Neural cell (in vitro differentiated cells): ENCODE measurements around the gene FOXO3. TPM values are rescaled to one million over a fixed set of nuclear protein-coding genes. Genes with fewer than 3 reads are reported as not detected.

Experiments used
- H2AFZ ChIP-seq: fragments of 200-600, 300-800 bp; sonication (generic), shearing (Covaris generic); 2 replicates; pipeline ENCODE4 v1.6.0; 2014; ENCODE audit warnings: low read depth, mild to moderate bottlenecking, antibody characterized with exemption, low read length, moderate library complexity
- H3F3A ChIP-seq: fragments of 200-600 bp; shearing (Covaris generic); 2 replicates; pipeline ENCODE4 v1.6.1; 2016; ENCODE audit warnings: mild to moderate bottlenecking, moderate library complexity, mixed read lengths, antibody characterized with exemption, low read length; ENCODE audit not compliant: insufficient read depth, poor library complexity, severe bottlenecking
- H3K27ac ChIP-seq: fragments of 200-600, 300-800 bp; sonication (generic), shearing (Covaris generic); 2 replicates; pipeline ENCODE4 v1.5.1; 2014; ENCODE audit warnings: mild to moderate bottlenecking, low read length, moderate library complexity
- H3K27me3 ChIP-seq: fragments of 300-800, 200-600 bp; sonication (generic), shearing (Covaris generic); 2 replicates; pipeline ENCODE4 v1.6.0; 2014; ENCODE audit warnings: mild to moderate bottlenecking, low read depth, low read length, moderate library complexity; ENCODE audit not compliant: insufficient read depth
- H3K36me3 ChIP-seq: fragments of 300-800, 200-600 bp; sonication (generic), shearing (Covaris generic); 2 replicates; pipeline ENCODE4 v1.5.1; 2014; ENCODE audit warnings: mild to moderate bottlenecking, antibody characterized with exemption, low read length, moderate library complexity; ENCODE audit not compliant: insufficient read depth
- H3K4me2 ChIP-seq: fragments of 300-800, 200-600 bp; sonication (generic), shearing (Covaris generic); 2 replicates; pipeline ENCODE4 v1.6.0; 2014; ENCODE audit warnings: mild to moderate bottlenecking, low read length
- H3K4me3 ChIP-seq: fragments of 300-800, 200-600 bp; sonication (generic), shearing (Covaris generic); 2 replicates; pipeline ENCODE4 v1.5.1; 2014; ENCODE audit warnings: mild to moderate bottlenecking, low read length, moderate library complexity
- H3K79me2 ChIP-seq: fragments of 200-600 bp; shearing (Covaris generic); replicated peaks from 2 replicates; pipeline ENCODE4 v1.6.0; 2014; ENCODE audit warnings: mild to moderate bottlenecking, low read length, moderate library complexity; ENCODE audit not compliant: insufficient read depth
- H3K9ac ChIP-seq: fragments of 300-800, 200-600 bp; sonication (generic), shearing (Covaris generic); 2 replicates; pipeline ENCODE4 v1.6.1; 2016; ENCODE audit warnings: mild to moderate bottlenecking, low read length, mixed read lengths
- H3K9me2 ChIP-seq: fragments of 200-600 bp; shearing (Covaris generic); 2 replicates; pipeline ENCODE4 v1.6.1; 2016; ENCODE audit warnings: mild to moderate bottlenecking, low read length, mixed read lengths; ENCODE audit not compliant: insufficient read depth
- H3K9me3 ChIP-seq: fragments of 200-600, 300-800 bp; sonication (generic), shearing (Covaris generic); 2 replicates; pipeline ENCODE4 v1.6.1; 2016; ENCODE audit warnings: mild to moderate bottlenecking, mixed run types, low read length, moderate library complexity, mixed read lengths
- H4K20me1 ChIP-seq: fragments of 200-600 bp; shearing (Covaris generic); 2 replicates; pipeline ENCODE4 v1.6.1; 2016; ENCODE audit warnings: mild to moderate bottlenecking, mixed run types; ENCODE audit not compliant: insufficient read depth
- CTCF ChIP-seq: fragments of 450-650 bp; IDR thresholded peaks from 2 replicates; pipeline ENCODE4 v1.5.1; 2014; ENCODE audit warnings: antibody characterized with exemption, mild to moderate bottlenecking, moderate library complexity; ENCODE audit not compliant: poor library complexity, severe bottlenecking
- EP300 ChIP-seq: fragments of 450-650 bp; conservative IDR thresholded peaks from 2 replicates; pipeline ENCODE4 v1.6.1; 2014; ENCODE audit warnings: antibody characterized with exemption, mild to moderate bottlenecking, moderate library complexity; ENCODE audit not compliant: poor library complexity, severe bottlenecking
- EZH2 ChIP-seq: fragments of 200-600, 300-800 bp; shearing (Covaris generic), sonication (generic); IDR thresholded peaks from 2 replicates; pipeline ENCODE4 v1.6.1; 2014; ENCODE audit warnings: antibody characterized with exemption, low read length, borderline replicate concordance, mild to moderate bottlenecking; ENCODE audit not compliant: insufficient read depth, poor library complexity, severe bottlenecking
- MXI1 ChIP-seq: fragments of 450-650 bp; conservative IDR thresholded peaks from 2 replicates; pipeline ENCODE4 v1.6.1; 2014; ENCODE audit warnings: antibody characterized with exemption, mild to moderate bottlenecking; ENCODE audit not compliant: poor library complexity, severe bottlenecking
- POLR2AphosphoS5 ChIP-seq: IDR thresholded peaks from 2 replicates; pipeline ENCODE4 v1.6.1; 2012
- RAD21 ChIP-seq: fragments of 450-650 bp; conservative IDR thresholded peaks from 2 replicates; pipeline ENCODE4 v1.6.1; 2014; ENCODE audit warnings: antibody characterized with exemption, mild to moderate bottlenecking, moderate library complexity
- REST ChIP-seq: IDR thresholded peaks from 2 replicates; pipeline ENCODE4 v1.6.1; 2012; ENCODE audit warnings: borderline replicate concordance
- SMC3 ChIP-seq: fragments of 450-650 bp; conservative IDR thresholded peaks from 2 replicates; pipeline ENCODE4 v1.6.1; 2014; ENCODE audit warnings: antibody characterized with exemption, mild to moderate bottlenecking, moderate library complexity; ENCODE audit not compliant: poor library complexity
- TAF1 ChIP-seq: IDR thresholded peaks from 2 replicates; pipeline ENCODE4 v1.6.1; 2012; ENCODE audit warnings: low read depth
- polyA plus RNA-seq: library from polyadenylated mRNA; depleted of rRNA; stranded (reverse); fragments of >200 nt; gene quantifications from 2 replicates; pipeline ENCODE4 v1.2.3, GENCODE V29; 2014

The FOXO3 gene
- polyA plus RNA-seq, 1 donor from 2014 or later = 21.3 TPM

GRCh38 chr6:108671175-108671574 lies 110.5 kb downstream of the FOXO3 start:
- Histone ChIP-seq H4K20me1 (no peaks in the 10 kb centered on the region), H2AFZ (no peak overlapping the region), H3K36me3 (no peaks in the 10 kb centered on the region), H3K79me2 (peaks cover 12% of the 10 kb centered on the region), H3K4me3 (no peak overlapping the region), H3K27ac (no peak overlapping the region), H3K9me2 (no peaks in the 10 kb centered on the region), H3F3A (no peaks in the 10 kb centered on the region), H3K9ac (no peak overlapping the region), H3K9me3 (no peaks in the 10 kb centered on the region), H3K4me2 (no peak overlapping the region), H3K27me3 (no peaks in the 10 kb centered on the region)
- no peak for TF ChIP-seq POLR2AphosphoS5
- no peak for TF ChIP-seq RAD21
- TF ChIP-seq TAF1 = no peak
- no peak for TF ChIP-seq REST
- TF ChIP-seq MXI1 = no peak
- TF ChIP-seq SMC3 = no peak
- TF ChIP-seq EP300 = no peak
- TF ChIP-seq EZH2 = no peak
- TF ChIP-seq CTCF = no peak

- no peak overlapping the region for H3K9ac ChIP-seq
- no peaks in the 10 kb centered on the region for H3K36me3 ChIP-seq
- H3K27me3 ChIP-seq = no peaks in the 10 kb centered on the region
- H4K20me1 ChIP-seq = no peaks in the 10 kb centered on the region
- no peaks in the 10 kb centered on the region for H3K9me3 ChIP-seq
- H3K79me2 ChIP-seq = peaks cover 10% of the 10 kb centered on the region
- no peaks in the 10 kb centered on the region for H3F3A ChIP-seq
- H3K4me2 ChIP-seq = no peak overlapping the region
- H3K9me2 ChIP-seq = no peaks in the 10 kb centered on the region
- no peak for TF ChIP-seq RAD21
- no peak for TF ChIP-seq CTCF
- TF ChIP-seq TAF1 = no peak
- TF ChIP-seq EP300 = no peak
- no peak for TF ChIP-seq EZH2
- no peak for TF ChIP-seq POLR2AphosphoS5
- no peak for TF ChIP-seq REST
- no peak for TF ChIP-seq MXI1
- no peak for TF ChIP-seq SMC3
- no peak overlapping the region for H3K27ac ChIP-seq
- no peak overlapping the region for H3K4me3 ChIP-seq
- H2AFZ ChIP-seq = no peak overlapping the region
Measured at GRCh38 chr6:108671790-108672189, 111.1 kb downstream of the FOXO3 start.
